Measurements from ENCODE around the gene TMEM126A.

GRCh38 chr11:85673393-85673792 is 25.6 kb downstream of the TMEM126A start:
- no peak for TF ChIP-seq POLR2A (IDR thresholded peaks at IDR 0.05)
- no peak for TF ChIP-seq CTCF (IDR thresholded peaks at IDR 0.05)

Data from lower leg skin (tissue), 3 donors.